ENCODE measurements around the gene TAX1BP1. TPM values are rescaled to one million over a fixed set of nuclear protein-coding genes. Genes with fewer than 3 reads are reported as not detected.

The TAX1BP1 gene
- total RNA-seq, 2 experiments from 2014 or later: 101 to 109 TPM

GRCh38 chr7:27825891-27826290 lies 85.9 kb downstream of the TAX1BP1 start:
- Mint-ChIP-seq H3K27ac (no peak overlapping the region), H3K4me3 (no peak overlapping the region), H3K4me1 (no peaks in the 10 kb centered on the region), H3K9me3 (ENCODE audit: low read depth) (no peaks in the 10 kb centered on the region), H3K36me3 (ENCODE audit: low read depth) (peaks cover 8% of the 10 kb centered on the region), H3K27me3 (no peaks in the 10 kb centered on the region)
- CTCF ChIA-PET: no interaction called here
- intact Hi-C loops (cut with DNase I, micrococcal nuclease): no loop called here
- ATAC-seq: no peak
- POLR2A ChIA-PET: no interaction called here
- DNase-seq: no peak

DNA sequence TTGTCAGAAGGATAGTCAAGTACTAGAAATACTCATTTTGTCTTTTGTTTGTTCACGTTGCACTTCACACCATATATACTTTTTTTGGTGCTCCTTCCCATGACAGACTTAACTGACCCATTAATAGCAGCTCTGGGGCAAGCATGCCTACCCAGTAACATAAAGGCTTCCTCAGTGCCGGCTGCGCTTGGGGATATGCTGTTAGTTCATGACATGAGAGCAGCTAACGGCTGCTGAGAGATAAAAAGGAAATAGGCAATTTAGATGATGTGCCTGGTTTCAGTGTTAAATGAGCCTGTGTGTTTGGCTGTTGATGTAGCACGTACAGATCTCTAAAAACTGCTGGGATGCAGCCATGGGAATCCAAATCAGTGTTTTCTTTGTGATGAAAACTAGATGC lies 86.4 kb downstream of the TAX1BP1 start:
- ATAC-seq (no peak), DNase-seq (no peak)
- ChIA-PET CTCF (interaction anchor here (1.0 kb wide), 1 partner anchor 226 kb away, joined by 3 read pairs; no protein-coding TSS in a partner anchor), POLR2A (no interaction called here)
- Mint-ChIP-seq H3K36me3 (ENCODE audit: low read depth) (peaks cover 8% of the 10 kb centered on the region), H3K4me3 (no peak overlapping the region), H3K27me3 (no peaks in the 10 kb centered on the region), H3K9me3 (ENCODE audit: low read depth) (no peaks in the 10 kb centered on the region), H3K4me1 (no peaks in the 10 kb centered on the region), H3K27ac (no peak overlapping the region)
- intact Hi-C loops (cut with DNase I, micrococcal nuclease): no loop called here

GRCh38 chr7:27834179-27834921 lies 94.4 kb downstream of the TAX1BP1 start:
- H3K27ac Mint-ChIP-seq: no peak overlapping the region
- CTCF ChIA-PET: interaction anchor here (0.7 kb wide), 1 partner anchor 1640 kb away, joined by 3 read pairs; no protein-coding TSS in a partner anchor

DNA sequence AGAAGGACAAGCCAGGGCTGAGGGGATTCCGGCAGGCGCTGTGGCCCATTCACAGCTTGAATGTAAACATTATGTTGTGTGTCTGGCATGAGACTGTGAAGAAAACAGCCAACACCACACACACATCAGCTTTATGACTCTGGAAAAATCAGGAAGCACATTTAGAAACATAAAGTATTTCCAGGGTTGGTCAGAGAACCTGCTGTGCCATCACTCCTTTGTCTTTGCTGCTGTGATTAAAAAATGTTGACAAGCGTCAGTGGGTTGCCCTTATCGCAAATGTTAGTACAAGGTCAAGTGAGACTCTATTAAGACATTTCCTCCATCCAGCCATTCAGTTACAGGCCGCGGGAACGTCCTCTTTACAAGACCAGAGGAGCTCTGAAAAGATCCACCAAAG lies 95.4 kb downstream of the TAX1BP1 start:
- peaks cover 10% of the 10 kb centered on the region for H3K4me1 Mint-ChIP-seq
- no peaks in the 10 kb centered on the region for H3K27me3 Mint-ChIP-seq
- H3K4me3 Mint-ChIP-seq: no peak overlapping the region
- POLR2A ChIA-PET: no interaction called here
- DNase-seq: no peak
- no peaks in the 10 kb centered on the region for H3K9me3 Mint-ChIP-seq (ENCODE audit: low read depth)
- intact Hi-C loops (cut with DNase I, micrococcal nuclease): no loop called here
- no peak overlapping the region for H3K27ac Mint-ChIP-seq
- H3K36me3 Mint-ChIP-seq (ENCODE audit: low read depth): peaks cover 7% of the 10 kb centered on the region
- no peak for ATAC-seq
- CTCF ChIA-PET: interaction anchor here (0.7 to 1.0 kb wide), 3 partner anchors 184 to 653 kb away, joined by 3 read pairs; no protein-coding TSS in a partner anchor

More at GRCh38 chr7:27834179-27834921, 94.4 kb downstream of the TAX1BP1 start:
- peaks cover 5% of the 10 kb centered on the region for H3K36me3 Mint-ChIP-seq (ENCODE audit: low read depth)
- H3K9me3 Mint-ChIP-seq (ENCODE audit: low read depth): no peaks in the 10 kb centered on the region
- H3K4me1 Mint-ChIP-seq: peaks cover under 1% of the 10 kb centered on the region
- intact Hi-C loops (cut with DNase I, micrococcal nuclease): no loop called here
- DNase-seq (no peak), ATAC-seq (no peak)
- no peak overlapping the region for H3K4me3 Mint-ChIP-seq
- POLR2A ChIA-PET: no interaction called here
- H3K27me3 Mint-ChIP-seq: no peaks in the 10 kb centered on the region

DNA sequence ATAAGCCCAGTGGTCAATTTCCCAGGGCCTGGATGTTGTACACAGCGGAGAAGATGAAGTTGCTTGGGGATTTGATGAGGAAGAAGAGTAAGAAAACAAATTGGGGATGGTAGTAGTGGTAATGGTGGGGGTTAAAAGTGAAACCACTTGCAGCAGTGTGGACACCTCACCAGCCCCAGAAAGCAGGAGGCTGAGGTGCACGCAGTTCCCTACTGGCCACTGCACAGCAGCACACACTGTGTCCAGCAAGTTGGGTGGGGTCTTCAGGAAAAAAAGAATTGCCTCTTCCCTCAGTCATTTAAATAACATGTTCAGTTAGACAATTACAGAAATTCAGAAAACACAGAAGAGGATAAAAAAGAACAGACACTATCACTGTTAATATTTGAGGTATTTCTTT lies 96.6 kb downstream of the TAX1BP1 start:
- POLR2A ChIA-PET: no interaction called here
- H3K4me3 Mint-ChIP-seq: no peak overlapping the region

GRCh38 chr7:27839099-27839498 lies 99.1 kb downstream of the TAX1BP1 start:
- no peak overlapping the region for H3K27ac Mint-ChIP-seq
- intact Hi-C loops (cut with DNase I, micrococcal nuclease): no loop called here
- ChIA-PET CTCF (interaction anchor here (1.0 to 1.5 kb wide), 2 partner anchors 9 to 50 kb away, joined by 3 read pairs; no protein-coding TSS in a partner anchor), POLR2A (interaction anchor here (0.6 kb wide), 1 partner anchor 574 kb away, joined by 3 read pairs; no protein-coding TSS in a partner anchor)
- H3K9me3 Mint-ChIP-seq (ENCODE audit: low read depth): no peaks in the 10 kb centered on the region
- H3K4me1 Mint-ChIP-seq: peaks cover 14% of the 10 kb centered on the region
- DNase-seq: no peak
- H3K36me3 Mint-ChIP-seq (ENCODE audit: low read depth): peaks cover 7% of the 10 kb centered on the region
- no peak for ATAC-seq
- H3K4me3 Mint-ChIP-seq: no peak overlapping the region
- no peaks in the 10 kb centered on the region for H3K27me3 Mint-ChIP-seq

More for the DNA sequence above, 96.6 kb downstream of the TAX1BP1 start:
- intact Hi-C loops (cut with DNase I, micrococcal nuclease): no loop called here
- H3K4me1 Mint-ChIP-seq: peaks cover 14% of the 10 kb centered on the region
- H3K36me3 Mint-ChIP-seq (ENCODE audit: low read depth): peaks cover 7% of the 10 kb centered on the region
- no peak for DNase-seq
- H3K9me3 Mint-ChIP-seq (ENCODE audit: low read depth): no peaks in the 10 kb centered on the region
- no peaks in the 10 kb centered on the region for H3K27me3 Mint-ChIP-seq
- CTCF ChIA-PET: interaction anchor here (0.9 to 1.0 kb wide), 2 partner anchors 183 to 235 kb away, joined by 3 read pairs; no protein-coding TSS in a partner anchor
- no peak overlapping the region for H3K27ac Mint-ChIP-seq
- ATAC-seq: no peak

DNA sequence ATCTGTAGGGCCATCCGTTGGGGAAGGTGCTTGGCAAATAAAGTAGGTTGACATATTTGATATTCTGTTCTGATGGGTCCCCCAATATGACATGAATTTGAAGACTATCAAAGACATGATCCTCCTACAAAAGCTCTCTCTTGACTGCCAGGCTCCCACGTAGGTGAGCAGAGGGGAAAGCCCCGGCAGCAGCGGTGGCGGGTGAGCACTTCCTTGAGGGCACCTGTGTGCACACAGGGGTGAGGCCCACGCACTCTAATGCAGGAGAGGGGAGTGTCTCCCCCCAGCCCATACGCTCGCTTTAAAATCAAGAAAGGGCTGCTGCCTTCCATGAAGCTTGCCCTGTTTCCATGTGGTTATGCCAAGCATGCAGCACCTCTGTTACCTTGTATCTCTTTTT lies 100.4 kb downstream of the TAX1BP1 start:
- peaks cover 6% of the 10 kb centered on the region for H3K36me3 Mint-ChIP-seq (ENCODE audit: low read depth)
- ChIA-PET CTCF (interaction anchor here (1.0 to 1.5 kb wide), 3 partner anchors 15 to 79 kb away, joined by 3 read pairs; no protein-coding TSS in a partner anchor), POLR2A (no interaction called here)
- ATAC-seq (peak; percentile 77), DNase-seq (peak; percentile 57)
- H3K27me3 Mint-ChIP-seq: no peaks in the 10 kb centered on the region
- no peaks in the 10 kb centered on the region for H3K9me3 Mint-ChIP-seq (ENCODE audit: low read depth)
- no peak overlapping the region for H3K27ac Mint-ChIP-seq
- H3K4me1 Mint-ChIP-seq: peaks cover 14% of the 10 kb centered on the region
- H3K4me3 Mint-ChIP-seq: no peak overlapping the region
- intact Hi-C loops (cut with DNase I, micrococcal nuclease): loop anchor here in 1 of 2 experiments (5.0 kb wide), 1 partner anchor 182 kb away; no protein-coding TSS in a partner anchor

GRCh38 chr7:27840760-27841364 lies 100.9 kb downstream of the TAX1BP1 start:
- H3K27ac Mint-ChIP-seq: no peak overlapping the region
- DNase-seq (no peak), ATAC-seq (no peak)
- no peaks in the 10 kb centered on the region for H3K27me3 Mint-ChIP-seq
- peaks cover 6% of the 10 kb centered on the region for H3K36me3 Mint-ChIP-seq (ENCODE audit: low read depth)
- peaks cover 14% of the 10 kb centered on the region for H3K4me1 Mint-ChIP-seq
- ChIA-PET POLR2A (no interaction called here), CTCF (interaction anchor here (1.0 kb wide), 1 partner anchor 79 kb away, joined by 3 read pairs; no protein-coding TSS in a partner anchor)
- intact Hi-C loops (cut with DNase I, micrococcal nuclease): loop anchor here in 1 of 2 experiments (5.0 kb wide), 1 partner anchor 181 kb away; no protein-coding TSS in a partner anchor
- H3K4me3 Mint-ChIP-seq: no peak overlapping the region
- H3K9me3 Mint-ChIP-seq (ENCODE audit: low read depth): no peaks in the 10 kb centered on the region

DNA sequence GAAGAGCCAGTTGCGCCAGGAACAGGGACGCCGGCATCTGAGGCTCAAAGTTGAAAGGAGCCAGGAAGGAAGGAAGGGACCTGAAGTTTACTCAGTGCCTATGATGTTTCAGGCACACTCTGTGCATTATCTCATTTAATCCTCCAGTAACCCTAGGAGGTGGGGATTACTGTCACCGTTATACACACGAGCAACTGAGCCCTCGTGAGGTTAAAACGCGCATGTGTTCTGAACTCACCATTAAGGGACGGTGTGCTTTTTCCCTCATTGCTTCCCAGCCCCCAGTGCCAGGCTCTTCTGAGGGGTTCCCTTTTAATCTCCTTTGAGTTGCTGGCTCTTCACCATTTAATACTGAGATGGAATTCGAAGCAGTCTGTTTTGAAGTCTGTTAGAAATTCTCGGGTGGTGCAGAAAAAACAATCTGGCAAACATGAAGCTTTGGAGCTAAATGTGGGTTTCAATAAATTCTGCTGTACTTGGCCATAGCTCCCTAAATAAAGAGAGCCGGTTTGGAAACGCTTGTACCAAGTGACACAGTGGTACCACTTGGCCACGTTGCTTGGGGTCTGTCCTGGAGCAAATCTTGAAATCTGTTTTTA lies 102.2 kb downstream of the TAX1BP1 start:
- intact Hi-C loops (cut with DNase I, micrococcal nuclease): loop anchor here in 1 of 2 experiments (5.0 kb wide), 1 partner anchor 180 kb away; no protein-coding TSS in a partner anchor
- no peak for ATAC-seq
- CTCF ChIA-PET: interaction anchor here (0.6 kb wide), 1 partner anchor 14 kb away, joined by 3 read pairs; no protein-coding TSS in a partner anchor

GRCh38 chr7:27842851-27843250 lies 102.9 kb downstream of the TAX1BP1 start:
- intact Hi-C loops (cut with DNase I, micrococcal nuclease): loop anchor here in 1 of 2 experiments (5.0 kb wide), 1 partner anchor 179 kb away; no protein-coding TSS in a partner anchor
- H3K27ac Mint-ChIP-seq: no peak overlapping the region
- H3K36me3 Mint-ChIP-seq (ENCODE audit: low read depth): peaks cover 3% of the 10 kb centered on the region
- CTCF ChIA-PET: no interaction called here
- DNase-seq (no peak), ATAC-seq (no peak)
- H3K27me3 Mint-ChIP-seq: no peaks in the 10 kb centered on the region
- H3K4me3 Mint-ChIP-seq: no peak overlapping the region
- POLR2A ChIA-PET: interaction anchor here (0.6 kb wide), 1 partner anchor 256 kb away, joined by 3 read pairs; no protein-coding TSS in a partner anchor
- H3K9me3 Mint-ChIP-seq (ENCODE audit: low read depth): no peaks in the 10 kb centered on the region
- H3K4me1 Mint-ChIP-seq: peaks cover 17% of the 10 kb centered on the region

More for the DNA sequence above, 102.2 kb downstream of the TAX1BP1 start:
- H3K4me3 Mint-ChIP-seq: no peak overlapping the region
- no peaks in the 10 kb centered on the region for H3K9me3 Mint-ChIP-seq (ENCODE audit: low read depth)
- POLR2A ChIA-PET: interaction anchor here (0.6 kb wide), 1 partner anchor 257 kb away, joined by 3 read pairs; no protein-coding TSS in a partner anchor
- H3K27ac Mint-ChIP-seq: no peak overlapping the region
- H3K36me3 Mint-ChIP-seq (ENCODE audit: low read depth): peaks cover 3% of the 10 kb centered on the region
- DNase-seq: no peak
- H3K4me1 Mint-ChIP-seq: peaks cover 17% of the 10 kb centered on the region
- H3K27me3 Mint-ChIP-seq: no peaks in the 10 kb centered on the region

Measured in activated CD4-positive, alpha-beta T cell treated with anti-CD3 and anti-CD28 coated beads for 36 hours (primary cell).